ENCODE data around the gene DDHD1.

DNA sequence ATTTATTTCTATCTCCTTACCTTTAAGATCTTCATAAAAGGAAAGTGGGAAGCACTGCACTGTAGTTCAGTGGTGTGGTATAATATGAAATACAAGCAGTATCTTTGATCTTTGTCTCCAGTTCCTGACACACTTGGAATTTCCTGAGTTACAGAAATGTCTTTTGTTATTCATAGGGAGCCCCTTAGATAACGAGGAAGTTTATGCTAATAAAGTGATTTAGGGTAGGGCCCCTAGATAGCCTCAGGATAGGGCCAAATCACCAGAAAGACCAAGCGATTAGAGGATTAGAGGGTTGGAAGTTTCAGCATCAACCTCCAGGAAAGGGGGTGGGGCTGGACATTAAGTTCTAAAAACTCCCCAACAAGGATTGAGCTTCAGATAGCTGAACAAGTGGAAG is 29.9 kb upstream of the DDHD1 start:
- TF ChIP-seq, protein P1, sequence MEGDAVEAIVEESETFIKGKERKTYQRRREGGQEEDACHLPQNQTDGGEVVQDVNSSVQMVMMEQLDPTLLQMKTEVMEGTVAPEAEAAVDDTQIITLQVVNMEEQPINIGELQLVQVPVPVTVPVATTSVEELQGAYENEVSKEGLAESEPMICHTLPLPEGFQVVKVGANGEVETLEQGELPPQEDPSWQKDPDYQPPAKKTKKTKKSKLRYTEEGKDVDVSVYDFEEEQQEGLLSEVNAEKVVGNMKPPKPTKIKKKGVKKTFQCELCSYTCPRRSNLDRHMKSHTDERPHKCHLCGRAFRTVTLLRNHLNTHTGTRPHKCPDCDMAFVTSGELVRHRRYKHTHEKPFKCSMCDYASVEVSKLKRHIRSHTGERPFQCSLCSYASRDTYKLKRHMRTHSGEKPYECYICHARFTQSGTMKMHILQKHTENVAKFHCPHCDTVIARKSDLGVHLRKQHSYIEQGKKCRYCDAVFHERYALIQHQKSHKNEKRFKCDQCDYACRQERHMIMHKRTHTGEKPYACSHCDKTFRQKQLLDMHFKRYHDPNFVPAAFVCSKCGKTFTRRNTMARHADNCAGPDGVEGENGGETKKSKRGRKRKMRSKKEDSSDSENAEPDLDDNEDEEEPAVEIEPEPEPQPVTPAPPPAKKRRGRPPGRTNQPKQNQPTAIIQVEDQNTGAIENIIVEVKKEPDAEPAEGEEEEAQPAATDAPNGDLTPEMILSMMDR (IDR thresholded peaks at IDR 0.05), result no peak
- TF ChIP-seq POLR2A (IDR thresholded peaks at IDR 0.05), result no peak

Data from right lobe of liver (tissue), 4 donors.